Right lobe of liver (tissue), 4 donors: ENCODE measurements around the gene BLZF1.

ENCODE experiments used
- CTCF ChIP-seq, 4 donors: fragments of 200-600 bp in 3 of 4; fragments of 450-650 bp in 1 of 4; IDR thresholded peaks; one replicate each; pipeline versions ENCODE4 v1.5.1 to v1.8.0; 2016 to 2022; ENCODE audit warnings: antibody characterized with exemption in 4 of 4, mild to moderate bottlenecking in 2 of 4
- POLR2A ChIP-seq: fragments of 450-650 bp; IDR thresholded peaks from one replicate; pipeline ENCODE4 v1.6.1; 2017; ENCODE audit warnings: antibody characterized with exemption, mild to moderate bottlenecking
- donor health status: DM: no; HTN: no; CAD: no.
- donor health status: DM: no; HTN: no; CAD: no.
- donor health status: DM: no; HTN: yes; CAD: no.

- TF ChIP-seq CTCF (IDR thresholded peaks at IDR 0.05) (no peak), POLR2A (no peak)
These were observed 22.3 kb downstream of the BLZF1 start for GRCh38 chr1:169390303-169390702.
